ENCODE results near the gene ARRB1. TPM values are rescaled to one million over a fixed set of nuclear protein-coding genes. Genes with fewer than 3 reads are reported as not detected.

The ARRB1 gene
- total and polyA plus RNA-seq, 8 donors: 41.7 to 150 (median 63.2) TPM

DNA sequence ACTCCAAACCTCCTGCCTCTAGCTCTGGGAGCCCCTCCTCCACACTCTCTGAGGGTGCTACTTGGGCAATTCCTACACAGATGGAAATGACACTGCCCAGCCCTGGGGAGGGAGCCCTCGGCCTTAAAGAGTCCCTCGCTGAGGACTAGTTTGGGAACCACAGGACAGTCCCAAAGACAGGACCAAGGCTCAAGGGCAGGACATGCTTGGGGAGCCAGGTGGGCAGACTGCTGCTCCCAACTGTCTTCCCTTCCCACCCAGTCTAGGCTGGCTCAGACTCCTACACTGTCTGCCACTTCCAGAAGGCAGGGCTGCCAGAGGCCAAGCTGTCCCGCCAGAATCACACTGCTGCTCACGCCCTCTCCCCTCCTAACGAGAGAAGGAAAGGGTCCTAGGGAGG lies 9.8 kb downstream of the ARRB1 start:
- Histone ChIP-seq H3K9me3 (no peaks in the 10 kb centered on the region), H3K36me3 (peaks cover 0 to 4% of the 10 kb centered on the region in 2 donors), H3K4me1 (peaks cover 93 to 100% of the 10 kb centered on the region in 2 donors), H3K27me3 (no peaks in the 10 kb centered on the region), H3K4me3 (no peak overlapping the region), H3K27ac (peak overlapping the region; percentile 81 to 96)
- intact Hi-C loops (cut with DNase I): no loop called here
- TF ChIP-seq CTCF (IDR thresholded peaks at IDR 0.05): no peak
- ATAC-seq: peak; percentile 8
- DNase-seq: no peak

GRCh38 chr11:75339685-75340409 lies 11.6 kb downstream of the ARRB1 start:
- no peak for TF ChIP-seq CTCF (IDR thresholded peaks at IDR 0.05)
- Histone ChIP-seq H3K4me1 (peaks cover 78 to 100% of the 10 kb centered on the region in 2 donors), H3K27ac (peak overlapping the region; percentile 81 to 96), H3K9me3 (no peaks in the 10 kb centered on the region), H3K36me3 (peaks cover 0 to 2% of the 10 kb centered on the region in 2 donors), H3K4me3 (peak overlapping the region in 1 of 2 donors; percentile 16), H3K27me3 (no peaks in the 10 kb centered on the region)
- ATAC-seq: no peak
- intact Hi-C loops (cut with DNase I): no loop called here
- no peak for DNase-seq

- Histone ChIP-seq H3K4me3 (no peak overlapping the region), H3K36me3 (no peaks in the 10 kb centered on the region), H3K27ac (peak overlapping the region; percentile 81 to 96), H3K9me3 (no peaks in the 10 kb centered on the region), H3K4me1 (peaks cover 80 to 100% of the 10 kb centered on the region in 2 donors), H3K27me3 (no peaks in the 10 kb centered on the region)
- DNase-seq: no peak
- no peak for TF ChIP-seq CTCF (IDR thresholded peaks at IDR 0.05)
- intact Hi-C loops (cut with DNase I): no loop called here
- no peak for ATAC-seq
These were observed 12.8 kb downstream of the ARRB1 start for GRCh38 chr11:75338516-75339208.

DNA sequence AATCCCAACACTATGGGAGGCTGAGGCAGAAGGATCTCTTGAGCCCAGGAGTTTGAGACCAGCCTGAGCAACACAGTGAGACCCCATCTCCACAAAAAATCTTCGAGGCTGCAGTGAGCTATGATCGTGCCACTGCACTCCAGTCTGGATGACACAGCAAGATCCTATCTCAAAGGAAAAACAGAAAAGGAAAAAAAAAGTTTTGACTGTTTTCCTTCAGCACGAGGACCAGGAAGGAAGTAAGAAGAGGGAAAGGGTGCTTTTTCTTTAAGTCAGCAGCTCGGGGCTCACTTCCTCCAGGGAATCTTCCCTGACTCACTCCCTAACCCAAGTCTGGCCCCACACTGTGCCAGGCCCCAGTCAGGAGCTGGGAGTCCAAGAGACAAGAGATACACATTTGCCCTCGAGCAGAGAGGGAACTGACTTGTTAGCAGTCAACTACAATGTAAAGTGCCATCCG lies 14.2 kb downstream of the ARRB1 start:
- DNase-seq: peak in 1 of 4 donors; percentile 71
- intact Hi-C loops (cut with DNase I): no loop called here
- H3K4me3 ChIP-seq: no peak overlapping the region
- ATAC-seq: peak; percentile 10
- no peaks in the 10 kb centered on the region for H3K9me3 ChIP-seq
- peak overlapping the region in 1 of 2 donors; percentile 96 for H3K27ac ChIP-seq
- TF ChIP-seq CTCF (IDR thresholded peaks at IDR 0.05): no peak
- no peaks in the 10 kb centered on the region for H3K27me3 ChIP-seq
- H3K36me3 ChIP-seq: no peaks in the 10 kb centered on the region
- H3K4me1 ChIP-seq: peaks cover 72 to 100% of the 10 kb centered on the region in 2 donors

DNA sequence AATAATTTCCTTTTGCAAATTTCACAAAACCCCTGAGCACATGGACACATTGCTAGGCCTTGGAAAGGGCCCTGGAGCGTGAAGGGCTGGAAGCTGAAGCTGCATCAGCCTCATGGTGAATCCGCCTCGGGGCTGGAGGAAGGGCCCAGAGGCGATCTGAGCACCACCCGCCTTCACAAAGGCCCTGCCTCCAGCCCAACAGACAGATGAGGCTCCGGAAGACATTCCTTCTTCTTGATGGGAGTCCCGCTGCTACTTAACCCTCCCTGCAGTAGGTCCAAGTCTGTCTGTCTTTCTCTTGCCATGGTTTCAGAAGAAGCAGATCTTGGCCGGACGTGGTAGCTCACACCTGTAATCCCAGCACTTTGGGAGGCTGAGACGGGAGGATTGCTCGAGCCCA lies 16.5 kb downstream of the ARRB1 start:
- no peak for TF ChIP-seq CTCF (IDR thresholded peaks at IDR 0.05)
- no peaks in the 10 kb centered on the region for H3K9me3 ChIP-seq
- no peak overlapping the region for H3K4me3 ChIP-seq
- ATAC-seq: no peak
- H3K36me3 ChIP-seq: no peaks in the 10 kb centered on the region
- DNase-seq: no peak
- peaks cover 50 to 94% of the 10 kb centered on the region in 2 donors for H3K4me1 ChIP-seq
- intact Hi-C loops (cut with DNase I): no loop called here
- H3K27me3 ChIP-seq: no peaks in the 10 kb centered on the region
- peak overlapping the region in 1 of 2 donors; percentile 96 for H3K27ac ChIP-seq

Data from left lung (tissue), 10 donors.